ENCODE data around the gene DSG2. TPM values are rescaled to one million over a fixed set of nuclear protein-coding genes. Genes with fewer than 3 reads are reported as not detected.
"Not testable (repeated sequence)": the region's sequence is repeated elsewhere in the genome, so short reads cannot be mapped to it uniquely, and the experiment has no call there.

The DSG2 gene
- total RNA-seq, 1 donor from 2014 or later, result not detected

DNA sequence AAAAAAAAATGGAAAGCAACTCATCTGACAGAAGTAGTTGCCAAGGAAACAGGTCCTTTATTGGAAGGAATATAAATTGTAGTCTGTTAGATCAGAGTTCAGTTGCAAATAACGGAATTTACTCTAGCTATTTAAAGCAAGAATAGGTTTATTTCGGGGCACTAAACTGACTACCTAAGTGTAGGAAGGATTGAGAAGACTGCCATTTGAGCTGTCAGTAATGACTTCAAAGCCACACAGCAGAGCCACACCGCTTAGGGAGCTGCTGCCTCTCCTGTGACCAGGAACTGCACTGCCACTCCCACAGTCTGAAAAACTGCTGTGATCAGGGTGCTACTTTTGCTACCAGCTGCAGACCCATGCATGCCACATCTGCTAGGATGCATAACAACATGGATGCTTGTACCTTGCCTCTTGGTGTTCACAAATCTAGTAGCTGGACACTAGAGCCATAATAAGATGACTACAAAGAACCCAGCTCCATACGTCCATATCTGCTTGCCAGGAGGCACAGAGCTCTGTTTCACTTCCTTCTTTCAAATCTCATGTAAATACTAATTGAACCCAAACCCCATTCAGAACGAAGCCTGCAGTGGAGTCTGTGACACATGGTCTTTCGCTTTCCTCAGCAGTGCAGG lies 2.2 kb downstream of the DSG2 start:
- DNase-seq (ENCODE audit: low read depth), result no peak

DNA sequence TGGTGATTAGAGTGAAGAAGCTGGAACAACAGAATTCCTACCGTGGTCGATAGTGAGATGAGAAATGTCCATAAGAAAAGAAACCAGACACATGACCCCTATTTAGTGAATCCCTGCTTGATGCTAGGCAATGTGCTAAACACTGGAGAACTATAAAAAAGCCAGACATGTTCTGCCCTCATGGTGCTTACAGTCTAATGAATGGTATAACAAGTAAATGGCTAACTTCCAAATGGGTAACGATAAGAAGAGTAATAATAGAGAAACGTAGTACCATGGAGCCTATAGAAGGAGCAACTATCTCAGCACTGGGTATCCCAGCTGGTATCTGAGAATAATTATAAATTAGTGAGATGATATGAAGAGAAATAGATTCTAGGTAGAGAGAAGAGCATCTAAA lies 5.0 kb downstream of the DSG2 start:
- no peak for DNase-seq (ENCODE audit: low read depth)

DNA sequence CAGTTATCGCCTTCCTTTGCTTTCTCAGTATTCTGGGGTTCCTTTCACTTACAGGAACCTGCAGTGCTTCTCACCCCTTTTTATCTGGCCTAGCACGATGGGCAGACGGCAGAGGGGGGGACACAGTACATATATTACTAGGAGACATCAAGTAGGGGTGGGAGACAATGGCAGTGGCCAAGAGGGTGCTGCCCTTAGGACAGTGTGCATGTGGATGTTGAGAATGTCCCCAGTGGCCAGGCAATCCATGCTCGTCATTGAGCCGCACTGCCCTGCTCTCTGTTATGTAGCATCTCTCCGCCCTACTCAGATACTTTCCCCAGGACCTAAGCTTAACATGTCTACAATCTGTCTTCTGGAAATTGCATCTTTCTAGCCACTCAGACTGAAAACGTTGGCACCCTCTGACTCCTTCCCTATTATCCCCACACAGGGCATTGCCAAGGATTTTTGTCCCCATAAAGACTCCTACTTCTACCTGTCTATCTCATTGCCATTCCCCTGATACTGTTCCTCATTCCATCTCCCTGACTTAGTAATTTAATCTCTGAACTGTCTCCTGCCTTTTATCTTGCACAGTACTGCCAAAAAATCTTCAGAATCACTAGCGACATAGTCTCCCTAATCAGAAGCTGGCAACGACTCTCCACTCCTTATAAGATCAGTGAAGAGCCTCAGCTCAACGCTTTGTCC lies 6.6 kb downstream of the DSG2 start:
- DNase-seq (ENCODE audit: low read depth), result no peak

DNA sequence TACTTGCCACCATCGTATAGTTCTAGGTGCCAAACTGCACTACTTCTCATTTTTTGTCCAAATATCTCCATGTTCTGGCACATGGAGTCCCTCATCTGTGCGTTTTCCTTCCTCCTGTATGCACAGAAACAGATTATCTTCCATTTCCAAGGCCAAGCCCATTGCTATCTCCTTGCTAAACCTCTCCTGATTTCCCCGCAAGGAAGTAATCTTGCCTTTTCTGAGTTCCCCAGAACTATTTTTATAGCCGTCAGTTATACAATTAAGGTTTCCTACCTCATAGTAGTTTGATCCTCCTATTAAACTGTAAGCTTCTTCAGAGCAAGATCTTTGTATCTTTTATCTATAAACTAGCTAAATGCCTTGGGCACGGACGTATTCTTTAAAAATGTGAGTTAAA lies 7.2 kb downstream of the DSG2 start:
- no peak for DNase-seq (ENCODE audit: low read depth)

DNA sequence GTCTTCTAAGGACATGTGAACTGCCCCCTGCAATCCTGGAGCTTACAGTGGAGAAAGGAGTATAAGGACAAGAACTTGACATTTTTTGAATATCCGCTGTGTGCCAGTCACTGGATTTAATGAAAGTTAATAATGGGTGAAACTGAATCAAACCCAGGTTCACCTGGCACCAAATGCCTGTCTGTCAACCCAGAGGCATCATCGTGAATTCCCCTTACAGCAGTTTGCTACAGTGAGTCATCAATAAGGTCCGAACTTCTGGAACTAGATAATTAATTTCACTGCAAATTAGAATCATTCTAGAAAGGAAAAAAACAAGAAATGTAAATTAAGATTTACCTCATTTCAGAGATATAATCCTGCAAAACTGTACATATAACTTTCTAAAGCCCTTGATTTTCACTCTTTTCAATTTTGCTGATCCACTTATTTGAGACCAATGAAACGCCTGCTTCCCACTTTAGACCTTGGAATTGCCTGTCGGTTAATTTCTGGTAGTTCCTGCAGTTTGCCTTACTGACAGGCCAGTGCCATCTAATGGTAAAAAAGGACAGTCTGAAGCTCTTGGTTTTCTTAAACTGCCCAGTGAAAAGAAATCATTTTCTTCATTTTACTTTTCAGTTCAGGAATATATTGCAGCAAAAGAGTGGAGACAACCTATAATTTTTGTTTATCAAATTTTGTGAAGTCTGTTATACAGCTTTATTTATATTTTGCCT lies 8.2 kb downstream of the DSG2 start:
- DNase-seq (ENCODE audit: low read depth), result peak; percentile 0

DNA sequence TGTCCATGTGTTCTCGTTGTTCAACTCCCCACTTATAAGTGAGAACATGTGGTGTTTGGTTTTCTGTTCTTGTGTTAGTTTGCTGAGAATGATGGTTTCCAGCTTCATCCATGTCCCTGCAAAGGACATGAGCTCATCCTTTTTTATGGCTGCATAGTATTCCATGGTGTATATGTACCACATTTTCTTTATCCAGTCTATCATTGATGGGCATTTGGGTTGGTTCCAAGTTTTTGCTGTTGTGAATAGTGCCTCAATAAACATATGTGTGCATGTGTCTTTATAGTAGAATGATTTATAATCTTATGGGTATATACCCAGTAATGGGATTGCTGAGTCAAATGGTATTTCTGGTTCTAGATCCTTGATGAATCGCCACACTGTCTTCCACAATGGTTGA lies 9.1 kb downstream of the DSG2 start:
- DNase-seq (ENCODE audit: low read depth), result not testable (repeated sequence)

DNA sequence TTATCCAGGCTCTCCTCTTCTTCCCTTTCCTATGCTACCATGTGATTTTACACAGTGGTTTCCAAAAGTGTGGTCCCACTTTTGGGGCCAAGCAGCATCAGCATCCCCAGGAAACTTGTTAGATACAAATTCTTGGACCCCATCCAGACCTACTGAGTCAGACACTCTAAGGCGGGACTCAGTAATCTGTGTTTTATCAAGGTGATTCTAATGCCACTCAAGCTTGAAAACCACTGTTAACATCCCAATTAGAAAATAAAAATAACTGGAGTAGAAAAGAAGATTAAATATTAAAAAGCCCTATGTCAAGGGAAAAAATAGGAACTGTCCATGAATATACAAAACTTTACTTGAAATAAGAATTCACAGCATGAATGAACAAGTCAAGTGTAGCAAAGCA lies 10.8 kb downstream of the DSG2 start:
- DNase-seq (ENCODE audit: low read depth), result no peak

DNA sequence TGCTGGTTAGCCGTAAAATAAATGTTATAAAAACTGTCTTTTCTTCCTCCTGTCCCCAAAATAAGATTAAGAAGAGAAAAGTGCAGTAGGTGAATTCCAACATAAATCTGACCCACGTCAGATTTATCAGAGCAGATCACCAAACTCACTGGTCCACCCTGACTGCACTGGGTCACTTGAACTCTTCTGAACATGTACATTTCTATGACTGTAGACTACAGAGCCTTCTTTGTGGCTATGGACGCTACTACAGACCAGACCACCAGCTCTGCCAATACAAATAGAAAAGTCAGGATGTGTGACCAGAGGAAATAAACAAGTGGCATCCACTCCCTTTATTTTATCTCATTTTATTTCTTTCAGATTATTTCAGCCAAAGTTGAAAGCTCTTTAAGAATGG lies 11.6 kb downstream of the DSG2 start:
- no peak for DNase-seq (ENCODE audit: low read depth)

DNA sequence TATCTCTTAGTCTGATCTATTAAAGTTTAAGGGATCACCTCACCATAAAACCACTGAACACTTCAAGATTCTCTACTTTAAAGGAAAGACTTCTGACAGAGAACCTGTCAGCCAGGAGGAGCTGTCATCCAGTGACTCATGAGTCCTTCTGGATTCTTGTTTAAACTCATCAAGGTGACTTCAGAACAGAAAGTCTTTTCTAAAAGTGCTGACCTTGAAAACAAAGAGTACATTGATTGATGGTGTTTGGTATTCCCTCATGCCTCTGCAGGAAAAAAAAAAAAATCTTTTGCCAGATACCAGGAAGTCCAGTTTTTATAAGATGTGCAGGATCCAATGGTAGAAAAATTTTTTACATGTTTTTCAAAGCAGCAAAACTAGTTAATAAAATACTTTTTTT lies 12.3 kb downstream of the DSG2 start:
- DNase-seq (ENCODE audit: low read depth), result no peak

DNA sequence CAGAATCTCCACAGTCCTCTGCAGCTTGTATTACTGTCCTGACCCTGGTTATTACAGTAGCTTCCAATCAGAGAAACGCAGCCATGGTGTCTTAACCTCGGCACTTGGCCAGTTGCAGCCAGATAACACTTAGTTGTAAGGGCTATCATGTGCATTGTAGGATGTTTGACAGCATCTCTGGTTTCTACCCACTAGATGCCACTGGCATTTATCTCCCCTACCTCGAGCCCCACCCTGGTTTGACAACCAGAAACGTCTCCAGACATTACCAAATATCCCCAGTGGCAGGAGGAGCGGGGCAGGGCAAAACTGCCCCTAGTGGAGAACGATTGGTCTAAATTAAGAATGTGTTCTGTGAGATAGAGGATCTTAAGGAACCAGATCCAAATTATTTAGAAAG lies 13.1 kb downstream of the DSG2 start:
- DNase-seq (ENCODE audit: low read depth), result no peak

DNA sequence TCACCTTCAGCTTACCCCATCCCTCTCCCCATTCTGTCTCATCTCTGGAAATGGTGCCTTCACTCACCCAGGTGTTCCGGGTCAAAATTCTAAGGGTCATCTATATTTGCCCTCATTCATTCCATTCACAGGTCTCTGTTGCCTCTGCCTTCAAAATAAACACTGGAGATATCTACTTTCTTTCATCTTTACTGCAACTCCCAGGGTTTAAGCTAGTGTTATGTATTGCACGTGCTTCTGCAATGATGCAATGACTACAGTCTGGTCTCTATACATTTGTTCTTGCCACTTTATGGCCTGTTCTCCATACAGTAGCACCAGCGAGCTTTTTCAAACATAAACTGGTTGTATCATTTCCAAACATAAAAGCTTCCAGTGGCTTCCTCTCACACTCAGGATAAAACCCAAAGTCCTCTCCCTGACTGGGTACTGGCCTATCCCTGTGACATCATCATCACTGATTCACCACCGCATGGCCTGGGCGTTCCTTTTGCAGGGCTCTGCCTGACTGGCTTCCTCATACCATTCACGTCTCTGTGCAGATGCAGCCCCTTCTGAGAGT lies 14.3 kb downstream of the DSG2 start:
- no peak for DNase-seq (ENCODE audit: low read depth)

DNA sequence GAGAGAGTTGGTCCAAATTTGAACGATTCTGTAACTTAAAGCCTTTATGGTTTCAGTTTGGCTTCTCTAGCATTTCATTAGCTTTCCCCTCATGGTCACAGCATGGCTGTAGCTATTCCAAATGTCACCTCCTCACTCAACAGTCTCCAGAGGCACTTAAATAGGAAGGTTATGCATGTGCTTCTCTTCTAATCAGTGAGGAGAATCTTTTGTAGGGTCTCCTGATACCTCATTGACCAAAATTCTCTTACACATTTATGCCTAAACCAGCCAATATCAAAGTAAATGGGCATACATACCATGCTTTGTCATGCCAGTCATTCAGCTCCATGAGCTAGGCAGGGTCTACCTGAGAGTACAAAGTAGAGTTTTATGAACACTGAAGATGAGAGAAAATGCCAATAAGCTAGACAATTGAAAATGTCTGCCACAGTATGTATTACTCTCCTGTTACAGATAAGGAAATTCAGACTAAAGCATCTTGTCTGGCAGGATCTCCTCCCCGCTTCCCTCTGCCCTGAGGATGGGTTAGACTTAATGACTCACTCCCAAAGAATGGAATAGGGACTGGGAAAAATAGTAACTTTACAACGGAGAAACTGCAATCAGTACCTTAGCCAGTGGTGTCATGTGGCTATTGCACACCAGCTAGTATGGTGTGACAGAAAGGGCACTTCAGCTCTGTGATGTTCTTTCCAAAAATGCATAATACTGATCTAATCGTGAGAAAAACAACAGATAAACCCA lies 15.4 kb downstream of the DSG2 start:
- no peak for DNase-seq (ENCODE audit: low read depth)

DNA sequence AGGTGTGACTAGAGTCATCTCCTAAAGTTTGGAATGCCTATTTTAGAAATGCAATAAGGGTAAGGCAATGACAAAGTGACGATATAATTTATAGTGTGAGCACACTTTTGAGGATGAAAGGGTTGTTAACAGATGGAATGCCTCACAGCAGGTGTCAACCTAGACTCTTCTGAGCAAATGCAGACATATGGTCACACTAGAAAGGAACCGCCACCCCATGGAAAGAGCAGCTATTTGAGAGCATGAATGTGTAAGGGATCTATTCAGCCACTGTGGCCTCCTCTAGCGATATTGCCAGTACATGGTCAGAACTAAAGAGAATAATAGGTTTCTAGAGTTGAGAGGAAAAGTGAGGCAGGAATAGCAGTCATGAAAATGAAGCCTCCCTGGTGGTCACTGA lies 18.5 kb downstream of the DSG2 start:
- no peak for DNase-seq (ENCODE audit: low read depth)

DNA sequence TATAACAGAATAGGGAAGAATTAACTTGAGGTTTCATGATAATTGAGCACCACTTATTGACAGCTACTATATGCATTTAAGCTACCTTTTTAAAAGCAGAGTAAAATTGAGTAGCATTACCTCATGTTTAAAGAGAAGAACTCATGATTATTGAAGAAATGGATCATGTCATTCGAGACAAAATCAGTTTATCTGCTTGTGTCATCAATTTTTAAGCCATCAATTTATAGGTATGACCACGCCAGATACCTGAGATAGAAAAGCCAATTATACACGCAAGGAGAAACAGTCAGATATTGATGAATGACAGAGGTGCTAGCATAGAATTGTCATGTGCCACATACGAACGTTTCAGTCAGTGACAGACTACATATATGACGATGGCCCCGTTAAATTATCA lies 28.4 kb downstream of the DSG2 start:
- DNase-seq (ENCODE audit: low read depth), result no peak

DNA sequence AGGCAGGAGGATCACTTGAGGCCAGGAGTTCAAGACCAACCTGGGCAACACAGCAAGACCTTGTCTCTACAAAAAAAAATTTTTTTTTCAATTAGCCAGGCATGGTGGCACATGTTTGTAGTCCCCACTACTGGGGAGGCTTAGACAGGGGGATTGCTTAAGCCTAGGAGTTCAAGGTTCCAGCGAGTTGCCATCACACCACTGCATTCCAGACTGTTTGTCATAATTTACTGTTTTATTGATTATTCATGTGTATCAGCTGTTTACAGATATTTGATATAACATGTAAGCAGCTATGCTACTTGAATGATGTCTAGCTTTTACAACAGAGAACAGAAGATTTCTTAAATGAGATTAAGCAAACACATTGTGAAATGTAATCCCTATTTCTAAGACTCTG lies 35.3 kb downstream of the DSG2 start:
- no peak for DNase-seq (ENCODE audit: low read depth)

DNA sequence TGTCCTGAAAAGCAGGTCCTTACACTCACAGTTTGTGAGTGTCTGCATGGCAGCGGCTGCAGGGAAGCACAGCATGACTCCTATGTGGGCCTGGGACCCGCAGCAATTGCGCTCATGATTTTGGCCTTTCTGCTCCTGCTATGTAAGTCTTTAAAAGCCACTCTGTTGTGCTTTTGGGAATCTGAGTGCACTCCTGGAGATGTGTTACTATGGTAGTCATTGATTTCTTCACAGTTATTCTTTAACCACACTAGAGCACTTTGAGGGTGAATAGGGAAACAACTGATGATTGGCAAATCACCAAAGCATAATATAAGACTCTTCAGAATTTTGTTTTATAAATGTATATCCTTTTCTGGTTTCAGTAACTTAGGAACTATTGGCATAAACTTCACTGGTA lies 40.9 kb downstream of the DSG2 start:
- no peak for DNase-seq (ENCODE audit: low read depth)

DNA sequence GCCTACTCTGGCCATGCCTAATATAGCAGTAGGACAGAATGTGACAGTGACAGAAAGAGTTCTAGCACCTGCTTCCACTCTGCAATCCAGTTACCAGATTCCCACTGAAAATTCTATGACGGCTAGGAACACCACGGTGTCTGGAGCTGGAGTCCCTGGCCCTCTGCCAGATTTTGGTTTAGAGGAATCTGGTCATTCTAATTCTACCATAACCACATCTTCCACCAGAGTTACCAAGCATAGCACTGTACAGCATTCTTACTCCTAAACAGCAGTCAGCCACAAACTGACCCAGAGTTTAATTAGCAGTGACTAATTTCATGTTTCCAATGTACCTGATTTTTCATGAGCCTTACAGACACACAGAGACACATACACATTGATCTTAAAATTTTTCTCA lies 48.5 kb downstream of the DSG2 start:
- DNase-seq (ENCODE audit: low read depth), result no peak

DNA sequence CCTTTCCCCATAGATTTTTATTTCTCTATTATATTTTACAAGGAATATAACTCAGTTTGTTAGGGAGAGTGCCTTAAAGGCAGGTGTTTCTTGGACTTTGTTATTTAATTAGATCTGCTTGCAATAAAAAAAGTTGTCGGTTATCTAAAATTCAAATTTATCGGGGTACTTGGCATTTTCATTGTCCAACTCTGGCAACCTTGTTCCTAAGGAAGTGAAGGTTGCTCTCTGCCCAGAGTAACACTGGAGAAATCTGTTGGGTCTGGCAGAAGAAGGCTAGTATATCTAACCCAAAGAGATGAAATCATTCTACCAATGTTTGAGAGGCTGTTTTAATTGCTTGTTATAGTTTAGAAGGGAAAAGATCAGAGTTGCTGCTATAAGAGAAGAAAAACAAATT lies 50.9 kb downstream of the DSG2 start:
- no peak for DNase-seq (ENCODE audit: low read depth)

DNA sequence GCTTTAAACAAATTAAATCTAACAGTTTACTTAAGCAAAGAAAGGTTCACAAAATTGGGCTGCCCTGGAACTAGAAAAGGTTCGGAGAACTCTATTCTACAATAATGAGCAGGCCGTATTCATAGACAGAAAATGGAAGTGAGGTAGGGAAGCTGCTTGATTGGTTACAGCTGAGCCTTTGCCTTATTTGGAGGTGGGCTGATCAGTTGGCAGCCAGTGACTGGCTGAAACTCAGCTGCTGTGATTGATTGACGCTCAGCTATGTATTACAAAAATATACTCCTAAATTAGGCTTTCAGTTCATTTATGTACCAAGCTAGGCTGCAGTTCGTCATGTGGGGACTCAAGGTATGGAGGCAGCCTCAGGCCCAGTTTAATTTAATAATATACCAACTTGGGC lies 51.4 kb downstream of the DSG2 start:
- no peak for DNase-seq (ENCODE audit: low read depth)

DNA sequence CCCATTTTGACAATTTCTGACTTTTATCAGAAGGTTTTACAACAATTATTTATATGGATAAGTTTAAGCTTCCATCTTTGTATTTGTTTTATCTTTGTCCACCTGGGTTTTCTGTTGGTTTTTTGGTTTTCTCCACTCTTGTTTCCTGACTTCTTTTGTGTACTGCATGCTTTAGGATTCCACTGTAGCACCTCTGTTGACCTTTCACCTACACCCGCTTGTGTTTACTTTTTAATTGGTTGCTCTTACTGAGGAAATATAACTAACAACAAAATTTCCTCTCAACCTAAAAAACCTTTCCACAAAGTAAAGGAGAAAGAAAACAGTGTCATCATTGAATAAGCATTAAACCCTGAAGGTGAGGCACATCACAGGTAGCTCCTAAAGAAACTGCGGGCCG lies 53.9 kb downstream of the DSG2 start:
- no peak for DNase-seq (ENCODE audit: low read depth)

DNA sequence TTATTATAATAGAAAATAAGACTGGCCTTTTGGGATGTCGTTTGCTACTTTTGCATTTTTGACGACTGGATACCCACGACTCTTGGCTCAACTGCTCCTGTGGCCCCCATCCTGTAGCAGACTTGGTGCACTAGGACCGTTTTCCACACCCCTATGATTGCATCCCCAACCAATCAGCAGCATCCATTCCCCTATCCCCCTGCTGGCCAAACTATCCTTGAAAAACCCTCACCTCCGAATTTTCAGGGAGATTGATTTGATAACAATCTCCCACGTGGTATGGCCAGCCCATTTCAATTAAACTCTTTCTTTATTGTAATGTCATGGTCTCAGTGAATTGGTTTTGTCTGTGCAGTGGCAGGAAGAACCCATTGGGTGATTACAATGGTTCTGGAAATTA lies 55.8 kb downstream of the DSG2 start:
- DNase-seq (ENCODE audit: low read depth), result no peak

DNA sequence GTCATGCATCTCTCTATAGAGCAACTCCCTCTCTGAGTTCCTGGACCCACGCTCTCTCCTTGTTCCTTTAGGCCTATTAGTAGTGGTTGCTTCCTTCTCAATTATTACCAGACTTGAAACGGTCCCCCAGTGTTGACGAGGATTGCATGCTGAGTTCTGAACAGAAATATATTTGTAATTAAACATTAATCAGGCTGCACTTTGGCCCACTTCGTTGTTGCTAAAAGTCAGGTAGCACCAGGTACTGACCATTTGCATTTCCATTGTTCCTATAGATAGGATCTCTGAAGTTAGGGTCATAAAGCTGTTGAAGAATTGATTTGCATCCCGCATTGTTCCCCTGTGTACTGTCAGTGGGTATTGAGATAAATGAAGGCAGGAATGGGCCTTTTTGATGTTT lies 56.8 kb downstream of the DSG2 start:
- DNase-seq (ENCODE audit: low read depth), result no peak
